ENCODE data around the gene UBE2A.

UBE2A gene

GRCh38 chrX:119539872-119540271 is 34.5 kb upstream of the UBE2A start:
- TF ChIP-seq CTCF (conservative IDR thresholded peaks at IDR 0.05; ENCODE audit: low read length) (peak; percentile 40), EZH2phosphoT487 (IDR thresholded peaks at IDR 0.05; ENCODE audit: borderline replicate concordance) (no peak)
- Histone ChIP-seq H2AFZ (ENCODE audit: low read length) (no peak overlapping the region), H3K4me2 (ENCODE audit: low read depth, low read length, poor library complexity, severe bottlenecking) (no peak overlapping the region), H3K4me1 (ENCODE audit: insufficient read depth, low read length, poor library complexity, severe bottlenecking) (no peaks in the 10 kb centered on the region), H3K79me2 (ENCODE audit: insufficient read depth, low read length) (no peaks in the 10 kb centered on the region), H4K20me1 (ENCODE audit: insufficient read depth, low read length, poor library complexity, severe bottlenecking) (no peaks in the 10 kb centered on the region), H3K27me3 (ENCODE audit: insufficient read depth, low read length, poor library complexity, severe bottlenecking) (no peaks in the 10 kb centered on the region), H3K9me3 (ENCODE audit: insufficient read depth, low read depth, low read length) (no peaks in the 10 kb centered on the region), H3K36me3 (ENCODE audit: insufficient read depth, low read length) (no peaks in the 10 kb centered on the region; the same call in 1 of the 2 replicates), H3K4me3 (ENCODE audit: low read length, poor library complexity, severe bottlenecking) (no peak overlapping the region), H3K9me2 (replicated peaks; ENCODE audit: low read depth, low read length) (no peaks in the 10 kb centered on the region), H3F3A (ENCODE audit: low read depth) (no peaks in the 10 kb centered on the region), H3K9ac (ENCODE audit: low read depth, low read length, poor library complexity, severe bottlenecking) (no peak overlapping the region)

- Histone ChIP-seq H3K9ac (ENCODE audit: low read depth, low read length, poor library complexity, severe bottlenecking) (no peak overlapping the region), H3K79me2 (ENCODE audit: insufficient read depth, low read length) (no peaks in the 10 kb centered on the region), H3K4me2 (ENCODE audit: low read depth, low read length, poor library complexity, severe bottlenecking) (no peak overlapping the region), H3K4me3 (ENCODE audit: low read length, poor library complexity, severe bottlenecking) (no peak overlapping the region), H2AFZ (ENCODE audit: low read length) (no peak overlapping the region), H4K20me1 (ENCODE audit: insufficient read depth, low read length, poor library complexity, severe bottlenecking) (no peaks in the 10 kb centered on the region), H3F3A (ENCODE audit: low read depth) (no peaks in the 10 kb centered on the region), H3K36me3 (ENCODE audit: insufficient read depth, low read length) (no peaks in the 10 kb centered on the region; the same call in 1 of the 2 replicates), H3K4me1 (ENCODE audit: insufficient read depth, low read length, poor library complexity, severe bottlenecking) (no peaks in the 10 kb centered on the region), H3K27me3 (ENCODE audit: insufficient read depth, low read length, poor library complexity, severe bottlenecking) (no peaks in the 10 kb centered on the region), H3K9me2 (replicated peaks; ENCODE audit: low read depth, low read length) (no peaks in the 10 kb centered on the region), H3K9me3 (ENCODE audit: insufficient read depth, low read depth, low read length) (no peaks in the 10 kb centered on the region)
- TF ChIP-seq CTCF (conservative IDR thresholded peaks at IDR 0.05; ENCODE audit: low read length) (no peak), EZH2phosphoT487 (IDR thresholded peaks at IDR 0.05; ENCODE audit: borderline replicate concordance) (no peak)
Measured at GRCh38 chrX:119541188-119541587, 33.2 kb upstream of the UBE2A start.

- Histone ChIP-seq H3K4me2 (ENCODE audit: low read depth, low read length, poor library complexity, severe bottlenecking) (no peak overlapping the region), H3K4me3 (ENCODE audit: low read length, poor library complexity, severe bottlenecking) (no peak overlapping the region), H4K20me1 (ENCODE audit: insufficient read depth, low read length, poor library complexity, severe bottlenecking) (no peaks in the 10 kb centered on the region), H3K9me2 (replicated peaks; ENCODE audit: low read depth, low read length) (no peaks in the 10 kb centered on the region), H3K36me3 (ENCODE audit: insufficient read depth, low read length) (no peaks in the 10 kb centered on the region), H3K9me3 (ENCODE audit: insufficient read depth, low read depth, low read length) (no peaks in the 10 kb centered on the region), H3K79me2 (ENCODE audit: insufficient read depth, low read length) (no peaks in the 10 kb centered on the region; the same call in 1 of the 2 replicates), H3F3A (ENCODE audit: low read depth) (no peaks in the 10 kb centered on the region), H3K27me3 (ENCODE audit: insufficient read depth, low read length, poor library complexity, severe bottlenecking) (no peaks in the 10 kb centered on the region), H2AFZ (ENCODE audit: low read length) (no peak overlapping the region), H3K9ac (ENCODE audit: low read depth, low read length, poor library complexity, severe bottlenecking) (no peak overlapping the region), H3K4me1 (ENCODE audit: insufficient read depth, low read length, poor library complexity, severe bottlenecking) (no peaks in the 10 kb centered on the region)
- no peak for TF ChIP-seq EZH2phosphoT487 (IDR thresholded peaks at IDR 0.05; ENCODE audit: borderline replicate concordance)
- TF ChIP-seq CTCF (conservative IDR thresholded peaks at IDR 0.05; ENCODE audit: low read length): no peak
Measured at GRCh38 chrX:119549327-119550016, 24.9 kb upstream of the UBE2A start.
